Activated CD8-positive, alpha-beta memory T cell treated with anti-CD3 and anti-CD28 coated beads for 24 hours (primary cell): ENCODE data around the gene GAB3.
"Not testable (repeated sequence)": the region's sequence is repeated elsewhere in the genome, so short reads cannot be mapped to it uniquely, and the experiment has no call there.

ENCODE experiments used
- DNase-seq: peaks from one replicate; pipeline ENCODE4 v3.0.0-alpha.2; 2020

The GAB3 gene

DNA sequence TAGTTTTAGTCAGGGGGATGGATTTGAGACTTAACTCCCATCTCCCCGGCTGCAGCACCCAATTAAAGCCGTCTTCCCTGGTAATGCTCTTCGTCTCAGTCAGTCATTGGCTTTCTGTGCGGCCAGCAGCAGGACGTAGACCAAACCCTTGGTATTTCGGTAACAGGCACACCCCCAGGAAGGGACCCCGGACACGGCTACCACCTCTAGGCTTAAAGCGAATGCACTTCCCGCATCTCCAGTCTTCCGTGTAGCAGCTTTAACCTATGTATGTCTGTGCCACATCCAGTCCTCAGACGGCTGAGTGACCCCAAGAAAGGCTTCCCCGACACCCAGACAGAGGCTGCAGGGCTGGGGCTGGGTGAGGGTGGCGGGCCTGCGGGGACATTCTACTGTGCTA is 96.0 kb downstream of the GAB3 start:
- DNase-seq: no peak

DNA sequence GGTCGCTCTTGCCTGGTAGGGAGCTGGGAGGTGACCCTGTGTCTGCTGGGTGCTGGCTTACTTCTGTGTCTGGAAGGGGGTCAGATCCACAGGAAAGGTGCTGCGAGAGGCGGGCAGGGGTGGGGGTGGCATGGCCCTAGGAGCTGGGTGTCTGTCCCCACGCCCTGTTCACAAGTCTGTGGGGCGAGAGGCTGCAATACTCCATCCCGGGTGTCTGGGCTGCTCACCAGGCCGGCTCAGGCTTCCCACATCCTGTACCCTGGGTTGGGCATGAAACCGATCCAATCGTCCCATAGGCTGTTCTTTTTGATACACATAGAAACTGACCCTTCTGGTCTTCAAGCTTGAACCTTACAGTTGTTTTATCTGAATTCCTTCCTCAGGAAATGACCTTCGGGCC is 96.5 kb downstream of the GAB3 start:
- no peak for DNase-seq

DNA sequence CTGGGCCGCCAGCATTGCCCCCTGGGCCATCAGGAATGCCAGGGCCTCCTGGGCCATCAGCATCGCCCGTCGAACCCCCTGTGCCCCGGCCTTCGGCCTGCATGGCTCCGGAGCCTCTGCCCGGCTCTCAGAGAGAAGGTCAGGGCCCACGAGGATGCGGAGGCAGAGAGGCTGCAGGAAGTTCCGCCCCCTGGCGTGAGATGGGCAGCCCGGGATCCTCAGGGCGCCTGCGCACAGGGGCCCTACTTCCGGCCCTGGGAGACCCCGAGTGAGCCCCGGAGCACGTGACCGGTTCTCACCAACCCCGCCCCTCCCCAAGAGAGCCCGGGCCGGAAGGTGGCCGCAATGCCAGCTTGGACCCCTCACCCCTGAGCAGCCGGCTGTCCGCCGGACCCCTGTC is 97.5 kb downstream of the GAB3 start, which contains the start of gene CTAG2:
CTAG2 (minus strand) TSS at position 167 of the 400 bp plus-strand sequence; CDS start at position 103, 64 bp downstream.
- not testable (repeated sequence) for DNase-seq

GRCh38 chrX:154653048-154653401 is 97.9 kb downstream of the GAB3 start:
- no peak for DNase-seq

DNA sequence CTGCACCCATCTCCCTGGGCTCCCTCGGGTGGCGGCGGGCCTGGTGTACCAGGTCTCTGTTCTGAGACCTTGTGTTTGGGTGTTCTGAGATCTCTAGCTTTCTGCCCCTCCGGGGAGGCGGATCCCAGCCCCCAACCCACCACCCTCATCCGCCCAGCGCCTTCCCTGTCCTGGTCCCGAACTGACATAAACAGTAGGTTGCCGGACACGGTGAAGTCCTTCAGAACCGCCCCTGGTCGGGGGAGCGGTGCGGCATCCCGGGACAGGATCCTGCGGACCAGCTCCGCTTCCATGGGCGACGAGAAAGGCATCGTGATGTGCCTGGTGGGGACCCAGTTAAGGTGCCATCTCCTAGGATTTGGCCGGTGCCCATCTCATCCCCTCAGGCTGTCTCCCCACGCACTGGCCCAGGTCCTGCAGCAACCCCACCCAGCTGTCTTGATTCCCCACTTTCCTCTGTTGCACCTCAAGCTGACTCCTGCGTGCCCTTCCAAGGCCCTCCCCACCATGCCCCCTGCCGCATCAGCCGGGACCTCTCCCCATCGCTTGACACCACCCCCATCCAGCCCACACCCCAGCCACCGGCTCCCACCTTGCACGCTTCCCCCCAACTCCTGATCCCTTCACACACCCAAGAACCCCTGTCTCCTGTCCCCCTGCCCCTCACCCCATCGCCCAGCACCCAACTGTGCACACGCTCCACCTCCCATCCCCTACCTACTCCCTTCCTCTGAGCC is 98.4 kb downstream of the GAB3 start:
- no peak for DNase-seq

DNA sequence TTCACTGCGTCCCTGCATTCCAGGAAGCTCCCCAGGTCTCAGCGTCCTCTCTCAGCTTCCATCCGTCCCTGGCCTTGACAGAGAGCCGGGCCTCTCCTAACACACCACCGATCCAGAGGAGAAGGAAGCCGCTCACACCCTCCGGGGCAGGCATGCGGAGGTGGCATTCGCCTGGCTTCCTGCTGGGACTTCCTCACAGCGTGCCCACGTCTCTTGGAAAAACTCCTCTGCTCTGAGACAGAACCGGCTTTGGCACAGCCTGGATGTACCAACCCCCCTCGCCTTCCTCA is 100.7 kb downstream of the GAB3 start:
- no peak for DNase-seq

DNA sequence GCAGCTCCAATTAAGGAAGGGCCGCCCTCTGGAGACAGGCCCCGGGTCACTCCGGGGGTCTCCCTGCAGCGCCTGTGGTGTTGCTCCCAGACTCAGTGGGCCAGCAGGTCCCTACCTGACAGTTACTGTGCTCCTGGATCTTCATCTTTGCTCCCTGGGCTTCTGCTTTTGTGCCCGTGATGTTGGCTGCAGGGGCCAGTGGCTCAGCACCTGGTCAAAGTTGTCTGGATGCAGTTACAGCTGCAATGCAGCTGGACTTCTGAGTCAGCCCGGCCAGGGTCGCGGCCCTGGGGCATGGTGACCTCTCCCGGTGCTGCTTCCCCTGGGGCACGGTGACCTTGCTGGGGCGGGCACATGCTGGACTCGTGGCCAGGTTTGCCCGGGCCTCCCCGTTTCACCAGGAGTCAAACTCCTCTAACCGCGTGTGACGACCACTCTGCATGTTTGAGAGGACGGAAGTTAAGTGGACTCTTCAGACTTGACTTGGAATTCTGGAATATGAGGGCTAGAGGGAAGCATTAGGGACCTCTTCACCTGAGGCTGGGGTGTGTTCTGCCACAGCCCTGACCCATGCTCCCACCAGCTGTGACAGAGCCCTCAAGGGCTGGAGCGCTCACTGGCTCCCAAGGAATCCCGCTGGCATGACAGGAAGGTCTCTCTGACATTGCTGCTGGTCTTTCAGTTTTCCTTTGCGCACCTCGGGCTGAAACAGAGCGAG is 101.2 kb downstream of the GAB3 start:
- DNase-seq: no peak

GRCh38 chrX:154648931-154649330 is 101.9 kb downstream of the GAB3 start:
- DNase-seq: no peak

DNA sequence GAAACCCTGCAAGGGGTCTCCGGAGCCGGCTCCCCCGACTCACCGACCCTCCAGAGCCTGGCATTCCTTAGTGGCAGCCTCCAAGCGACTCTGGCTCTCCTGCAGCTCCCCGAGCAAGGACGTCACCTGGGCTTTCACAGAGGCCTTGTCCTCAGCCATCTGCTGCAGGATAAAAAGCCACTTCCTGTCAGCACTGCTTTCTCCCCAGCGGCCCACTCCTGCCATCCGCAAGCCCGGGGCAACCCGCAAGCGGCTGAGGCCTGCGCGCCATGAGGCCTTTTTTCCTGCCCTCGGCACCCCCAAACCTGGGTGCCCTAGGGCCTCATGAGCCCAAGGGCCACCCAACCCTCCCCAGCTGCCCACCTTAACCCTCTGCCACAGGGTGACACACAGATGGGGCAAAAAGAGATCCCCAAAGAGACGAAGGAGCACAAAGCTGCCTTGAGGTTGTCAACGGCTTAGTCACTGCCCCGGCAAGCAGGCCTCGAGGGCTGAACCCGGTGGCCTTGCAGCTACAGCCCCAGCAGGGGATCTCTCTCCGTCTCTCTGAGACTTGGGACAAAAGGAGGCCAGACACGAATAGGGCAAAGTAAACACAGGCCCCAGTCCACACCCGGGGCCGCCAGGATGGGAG is 105.0 kb downstream of the GAB3 start:
- not testable (repeated sequence) for DNase-seq

- not testable (repeated sequence) for DNase-seq
Observed at GRCh38 chrX:154643708-154644107, 107.2 kb downstream of the GAB3 start.

GRCh38 chrX:154641740-154642139 is 109.1 kb downstream of the GAB3 start:
- not testable (repeated sequence) for DNase-seq

- not testable (repeated sequence) for DNase-seq
Observed at GRCh38 chrX:154633661-154634060, 117.2 kb downstream of the GAB3 start.

DNA sequence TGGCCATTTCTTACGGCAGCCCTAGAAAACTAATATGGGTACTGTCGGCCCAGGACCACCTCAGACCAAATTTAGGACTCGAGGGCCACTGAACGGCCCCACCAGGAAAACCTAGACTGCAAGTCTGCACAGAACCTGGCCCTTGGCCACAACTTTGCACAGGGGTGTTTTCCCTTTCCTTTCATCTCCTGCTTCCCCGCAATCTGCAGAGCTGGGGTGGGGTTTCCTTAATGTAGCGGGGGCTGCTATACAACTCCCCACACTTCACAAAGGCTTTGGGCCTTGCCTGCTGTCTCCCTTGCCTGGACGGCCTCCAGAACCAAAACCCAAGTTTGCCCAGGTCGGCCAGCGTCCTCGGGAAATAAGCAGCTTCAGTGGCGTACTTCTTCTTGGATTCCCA is 119.9 kb downstream of the GAB3 start:
- not testable (repeated sequence) for DNase-seq

- DNase-seq: not testable (repeated sequence)
Observed at GRCh38 chrX:154628960-154629359, 121.9 kb downstream of the GAB3 start.
